Measurements from ENCODE around the gene ZNF235.
A peak's percentile ranks its signal among the peaks of the same experiment; 100 is the strongest.

The ZNF235 gene

GRCh38 chr19:44260343-44260681, 44.5 kb downstream of the ZNF235 start:
- Histone ChIP-seq H3K27ac (ENCODE audit: low read depth, low read length) (no peak overlapping the region), H3K27me3 (ENCODE audit: low read length) (no peaks in the 10 kb centered on the region), H3K9me2 (replicated peaks; ENCODE audit: insufficient read depth, low read length) (no peaks in the 10 kb centered on the region), H4K20me1 (ENCODE audit: low read depth, low read length) (no peaks in the 10 kb centered on the region), H2AFZ (ENCODE audit: low read depth, low read length, severe bottlenecking) (peak overlapping the region; percentile 84), H3K4me2 (ENCODE audit: low read depth, low read length, poor library complexity, severe bottlenecking) (peak overlapping the region; percentile 53), H3K79me2 (ENCODE audit: insufficient read depth, low read length) (no peaks in the 10 kb centered on the region), H3K9me3 (ENCODE audit: insufficient read depth, low read length) (peaks cover 14% of the 10 kb centered on the region; the same call in 1 of the 2 replicates), H3F3A (ENCODE audit: insufficient read depth) (no peaks in the 10 kb centered on the region), H3K4me3 (ENCODE audit: insufficient read depth, low read length, poor library complexity, severe bottlenecking) (peak overlapping the region; percentile 44), H3K9ac (ENCODE audit: low read length) (peak overlapping the region; percentile 31), H3K36me3 (ENCODE audit: low read length) (peaks cover 3% of the 10 kb centered on the region; the same call in 1 of the 2 replicates)
- TF ChIP-seq EZH2phosphoT487 (conservative IDR thresholded peaks at IDR 0.05; ENCODE audit: low read length) (no peak), CTCF (IDR thresholded peaks at IDR 0.05; ENCODE audit: insufficient read depth, low read length, poor library complexity, severe bottlenecking) (no peak)

GRCh38 chr19:44258835-44259413, 45.9 kb downstream of the ZNF235 start:
- H2AFZ ChIP-seq (ENCODE audit: low read depth, low read length, severe bottlenecking), result peak overlapping the region; percentile 84
- TF ChIP-seq EZH2phosphoT487 (conservative IDR thresholded peaks at IDR 0.05; ENCODE audit: low read length) (no peak), CTCF (IDR thresholded peaks at IDR 0.05; ENCODE audit: insufficient read depth, low read length, poor library complexity, severe bottlenecking) (no peak)
- no peak overlapping the region for H3K27ac ChIP-seq (ENCODE audit: low read depth, low read length)
- no peaks in the 10 kb centered on the region for H3K27me3 ChIP-seq (ENCODE audit: low read length)
- no peak overlapping the region for H3K4me3 ChIP-seq (ENCODE audit: insufficient read depth, low read length, poor library complexity, severe bottlenecking)
- no peaks in the 10 kb centered on the region for H3K9me2 ChIP-seq (replicated peaks; ENCODE audit: insufficient read depth, low read length)
- no peaks in the 10 kb centered on the region for H4K20me1 ChIP-seq (ENCODE audit: low read depth, low read length)
- H3K79me2 ChIP-seq (ENCODE audit: insufficient read depth, low read length), result no peaks in the 10 kb centered on the region
- peak overlapping the region; percentile 53 for H3K4me2 ChIP-seq (ENCODE audit: low read depth, low read length, poor library complexity, severe bottlenecking)
- H3F3A ChIP-seq (ENCODE audit: insufficient read depth), result no peaks in the 10 kb centered on the region
- H3K9ac ChIP-seq (ENCODE audit: low read length), result no peak overlapping the region
- H3K9me3 ChIP-seq (ENCODE audit: insufficient read depth, low read length), result peaks cover 14% of the 10 kb centered on the region; the same call in 1 of the 2 replicates
- peaks cover 3% of the 10 kb centered on the region; the same call in 1 of the 2 replicates for H3K36me3 ChIP-seq (ENCODE audit: low read length)

GRCh38 chr19:44258136-44258535, 46.7 kb downstream of the ZNF235 start:
- Histone ChIP-seq H3K27me3 (ENCODE audit: low read length) (no peaks in the 10 kb centered on the region), H3F3A (ENCODE audit: insufficient read depth) (no peaks in the 10 kb centered on the region), H3K9me2 (replicated peaks; ENCODE audit: insufficient read depth, low read length) (no peaks in the 10 kb centered on the region), H3K9me3 (ENCODE audit: insufficient read depth, low read length) (peaks cover 14% of the 10 kb centered on the region; the same call in 1 of the 2 replicates), H3K79me2 (ENCODE audit: insufficient read depth, low read length) (no peaks in the 10 kb centered on the region), H2AFZ (ENCODE audit: low read depth, low read length, severe bottlenecking) (no peak overlapping the region), H4K20me1 (ENCODE audit: low read depth, low read length) (no peaks in the 10 kb centered on the region), H3K4me3 (ENCODE audit: insufficient read depth, low read length, poor library complexity, severe bottlenecking) (no peak overlapping the region), H3K4me2 (ENCODE audit: low read depth, low read length, poor library complexity, severe bottlenecking) (no peak overlapping the region), H3K36me3 (ENCODE audit: low read length) (peaks cover 3% of the 10 kb centered on the region; the same call in 1 of the 2 replicates), H3K27ac (ENCODE audit: low read depth, low read length) (no peak overlapping the region), H3K9ac (ENCODE audit: low read length) (no peak overlapping the region)
- TF ChIP-seq EZH2phosphoT487 (conservative IDR thresholded peaks at IDR 0.05; ENCODE audit: low read length) (no peak), CTCF (IDR thresholded peaks at IDR 0.05; ENCODE audit: insufficient read depth, low read length, poor library complexity, severe bottlenecking) (no peak)
